Naive B cell (primary cell): ENCODE data around the gene NPY4R. TPM values are rescaled to one million over a fixed set of nuclear protein-coding genes. Genes with fewer than 3 reads are reported as not detected.
"Not testable (repeated sequence)": the region's sequence is repeated elsewhere in the genome, so short reads cannot be mapped to it uniquely, and the experiment has no call there.

Source experiments
- ATAC-seq, 2 donors: fragments of 150-1000 bp; cut with Tn5 transposase; 2 replicates each; pipeline ENCODE4 v1.10.0; 2021; ENCODE audit warnings: low read depth in 2 of 2, mild to moderate bottlenecking in 2 of 2, moderate library complexity in 2 of 2
- DNase-seq: peaks from one replicate; pipeline ENCODE4 v3.0.0; 2022
- H3K27ac Mint-ChIP-seq, 6 donors: one replicate each; pipeline ENCODE4 v1.8.0; 2020 to 2022; ENCODE audit warnings: mild to moderate bottlenecking in 6 of 6, mixed read lengths in 6 of 6, moderate library complexity in 5 of 6, inconsistent platforms in 2 of 6
- H3K27me3 Mint-ChIP-seq, 3 donors: one replicate each; pipeline ENCODE4 v1.8.0; 2021 to 2022; ENCODE audit warnings: mixed read lengths in 3 of 3, mild to moderate bottlenecking in 1 of 3
- H3K36me3 Mint-ChIP-seq, 2 donors: one replicate each; pipeline ENCODE4 v1.8.0; 2020 to 2022; ENCODE audit warnings: mixed read lengths in 2 of 2, inconsistent platforms in 1 of 2, mild to moderate bottlenecking in 1 of 2
- H3K4me1 Mint-ChIP-seq, 3 donors: one replicate each; pipeline ENCODE4 v1.8.0; 2020 to 2022; ENCODE audit warnings: mixed read lengths in 3 of 3, inconsistent platforms in 1 of 3, mild to moderate bottlenecking in 1 of 3, moderate library complexity in 1 of 3
- H3K4me3 Mint-ChIP-seq, 8 donors: one replicate each; pipeline ENCODE4 v1.8.0; 2020 to 2022; ENCODE audit warnings: mild to moderate bottlenecking in 8 of 8, mixed read lengths in 8 of 8, moderate library complexity in 8 of 8, inconsistent platforms in 2 of 8
- H3K9me3 Mint-ChIP-seq, 7 donors: one replicate each; pipeline ENCODE4 v1.8.0; 2020 to 2022; ENCODE audit warnings: mixed read lengths in 7 of 7, mild to moderate bottlenecking in 5 of 7, inconsistent platforms in 2 of 7, moderate library complexity in 1 of 7
- polyA plus RNA-seq, 6 donors: library from polyadenylated mRNA; unstranded; fragments of 300-500 nt; fragmentation: Illumina TruSeq; gene quantifications; one replicate each; pipeline ENCODE4 v1.2.3, GENCODE V29; 2021; ENCODE audit warnings: low read depth in 6 of 6

The NPY4R gene
- polyA plus RNA-seq, 6 donors from 2014 or later: not detected

GRCh38 chr10:46474746-46475320 is 9.1 kb upstream of the NPY4R start:
- ATAC-seq, H3K4me1 Mint-ChIP-seq, H3K4me3 Mint-ChIP-seq, DNase-seq, H3K9me3 Mint-ChIP-seq, H3K36me3 Mint-ChIP-seq, H3K27ac Mint-ChIP-seq, H3K27me3 Mint-ChIP-seq: not testable (repeated sequence)

DNA sequence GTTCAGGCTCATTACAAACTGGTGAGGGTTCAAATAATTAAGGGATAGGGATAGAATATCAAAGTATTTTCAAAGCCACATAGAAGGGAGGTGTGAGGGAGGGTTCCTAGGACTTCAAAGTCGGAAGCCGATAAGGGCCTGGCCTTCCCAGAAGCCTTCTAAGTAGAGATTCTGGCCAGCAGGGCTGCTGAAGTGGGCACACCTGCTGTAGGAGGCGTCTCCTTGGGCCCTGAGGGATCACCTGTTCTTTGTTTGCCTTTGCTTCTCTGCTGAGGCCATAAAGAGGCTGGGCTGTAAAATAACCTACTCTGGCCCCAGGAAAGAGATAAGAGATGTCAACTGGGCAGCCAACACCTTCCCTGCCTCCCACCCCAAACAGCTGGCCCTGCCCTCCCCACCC is 8.0 kb upstream of the NPY4R start:
- not testable (repeated sequence) for ATAC-seq, H3K9me3 Mint-ChIP-seq, H3K4me1 Mint-ChIP-seq, H3K4me3 Mint-ChIP-seq, DNase-seq, H3K27me3 Mint-ChIP-seq, H3K36me3 Mint-ChIP-seq, H3K27ac Mint-ChIP-seq

- ATAC-seq, H3K4me1 Mint-ChIP-seq, H3K4me3 Mint-ChIP-seq, H3K27ac Mint-ChIP-seq, DNase-seq, H3K9me3 Mint-ChIP-seq, H3K27me3 Mint-ChIP-seq, H3K36me3 Mint-ChIP-seq: not testable (repeated sequence)
These were observed 4.4 kb upstream of the NPY4R start for GRCh38 chr10:46470134-46470533.

DNA sequence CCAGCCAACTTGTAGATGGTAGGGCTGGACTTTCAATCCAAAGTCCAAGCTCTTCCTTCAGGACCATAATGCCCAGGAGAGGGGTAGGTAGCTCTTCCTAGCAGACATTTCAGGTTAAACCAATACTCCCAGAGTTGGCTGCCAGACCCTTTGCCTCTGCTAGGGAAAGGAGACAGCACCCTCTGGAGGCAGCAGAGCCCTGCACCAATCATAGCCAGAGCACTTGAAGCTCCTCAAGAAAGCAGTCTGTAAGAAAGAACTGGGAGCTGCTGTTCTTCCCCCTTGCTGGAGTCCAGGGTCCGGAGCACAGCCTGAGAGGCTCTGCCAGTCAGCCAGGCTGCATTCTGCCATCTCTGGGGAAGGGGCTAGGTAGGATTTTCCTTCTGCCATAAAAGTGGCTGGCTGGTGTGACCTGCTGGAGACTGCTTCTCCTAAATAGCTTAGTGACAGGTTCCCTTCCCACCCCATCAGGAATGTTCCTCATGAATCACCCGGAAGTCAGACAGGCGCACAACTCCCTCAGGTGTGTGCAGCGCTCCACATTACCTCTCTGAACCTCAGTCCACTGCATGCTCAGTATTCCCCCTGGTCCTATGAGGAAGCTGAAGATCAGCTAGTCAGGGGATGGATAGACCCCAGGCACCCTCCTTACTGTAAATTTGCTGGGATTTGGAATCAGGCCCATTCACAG is 2.5 kb upstream of the NPY4R start:
- H3K27me3 Mint-ChIP-seq, H3K27ac Mint-ChIP-seq, H3K4me3 Mint-ChIP-seq, H3K36me3 Mint-ChIP-seq, H3K4me1 Mint-ChIP-seq, ATAC-seq, H3K9me3 Mint-ChIP-seq, DNase-seq: not testable (repeated sequence)

GRCh38 chr10:46463608-46464007 is 2.1 kb downstream of the NPY4R start:
- not testable (repeated sequence) for H3K4me3 Mint-ChIP-seq, H3K27me3 Mint-ChIP-seq, DNase-seq, H3K9me3 Mint-ChIP-seq, ATAC-seq, H3K27ac Mint-ChIP-seq, H3K4me1 Mint-ChIP-seq, H3K36me3 Mint-ChIP-seq

GRCh38 chr10:46462276-46462675 is 3.5 kb downstream of the NPY4R start:
- not testable (repeated sequence) for H3K4me1 Mint-ChIP-seq, H3K36me3 Mint-ChIP-seq, DNase-seq, H3K27me3 Mint-ChIP-seq, H3K27ac Mint-ChIP-seq, H3K4me3 Mint-ChIP-seq, ATAC-seq, H3K9me3 Mint-ChIP-seq

DNA sequence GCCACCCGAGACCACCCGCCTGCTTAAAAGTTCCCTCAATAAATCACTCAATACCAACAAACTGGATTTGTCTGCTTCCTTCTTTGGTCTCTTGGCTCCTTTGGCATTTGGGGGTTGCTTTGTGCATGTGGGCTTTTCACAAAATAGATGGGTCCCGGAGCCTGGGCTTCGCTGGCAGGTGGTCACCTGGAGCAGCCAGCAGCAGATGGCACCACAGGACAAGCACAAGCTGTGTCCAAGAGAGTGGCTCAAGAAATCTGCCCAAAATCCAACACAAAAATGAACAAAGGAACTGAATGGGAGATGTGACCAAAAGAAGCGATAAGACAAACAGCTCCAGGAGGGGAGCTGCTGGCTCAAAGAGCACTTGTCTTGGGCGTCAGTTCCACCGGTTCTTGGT is 6.2 kb downstream of the NPY4R start:
- not testable (repeated sequence) for H3K27me3 Mint-ChIP-seq, H3K4me3 Mint-ChIP-seq, H3K36me3 Mint-ChIP-seq, ATAC-seq, H3K4me1 Mint-ChIP-seq, H3K9me3 Mint-ChIP-seq, H3K27ac Mint-ChIP-seq, DNase-seq

GRCh38 chr10:46457071-46457470 is 8.7 kb downstream of the NPY4R start:
- H3K27me3 Mint-ChIP-seq, ATAC-seq, H3K9me3 Mint-ChIP-seq, H3K27ac Mint-ChIP-seq, DNase-seq, H3K4me3 Mint-ChIP-seq, H3K4me1 Mint-ChIP-seq, H3K36me3 Mint-ChIP-seq: not testable (repeated sequence)

- H3K27ac Mint-ChIP-seq, DNase-seq, H3K36me3 Mint-ChIP-seq, H3K4me3 Mint-ChIP-seq, H3K4me1 Mint-ChIP-seq, H3K9me3 Mint-ChIP-seq, H3K27me3 Mint-ChIP-seq, ATAC-seq: not testable (repeated sequence)
These were observed 9.8 kb downstream of the NPY4R start for GRCh38 chr10:46455992-46456391.

- H3K4me1 Mint-ChIP-seq, H3K27me3 Mint-ChIP-seq, H3K27ac Mint-ChIP-seq, H3K36me3 Mint-ChIP-seq, H3K4me3 Mint-ChIP-seq, H3K9me3 Mint-ChIP-seq, ATAC-seq, DNase-seq: not testable (repeated sequence)
These were observed 14.4 kb downstream of the NPY4R start for GRCh38 chr10:46451365-46451764.

GRCh38 chr10:46450829-46451228 is 14.9 kb downstream of the NPY4R start:
- not testable (repeated sequence) for H3K27ac Mint-ChIP-seq, H3K36me3 Mint-ChIP-seq, H3K9me3 Mint-ChIP-seq, H3K4me3 Mint-ChIP-seq, ATAC-seq, H3K4me1 Mint-ChIP-seq, DNase-seq, H3K27me3 Mint-ChIP-seq

- not testable (repeated sequence) for H3K4me3 Mint-ChIP-seq, H3K27me3 Mint-ChIP-seq, H3K9me3 Mint-ChIP-seq, H3K36me3 Mint-ChIP-seq, ATAC-seq, DNase-seq, H3K4me1 Mint-ChIP-seq, H3K27ac Mint-ChIP-seq
These were observed 18.3 kb downstream of the NPY4R start for GRCh38 chr10:46447439-46447838.

- DNase-seq, ATAC-seq, H3K36me3 Mint-ChIP-seq, H3K4me3 Mint-ChIP-seq, H3K27ac Mint-ChIP-seq, H3K4me1 Mint-ChIP-seq, H3K27me3 Mint-ChIP-seq, H3K9me3 Mint-ChIP-seq: not testable (repeated sequence)
These were observed 20.2 kb downstream of the NPY4R start for GRCh38 chr10:46445389-46446122.

DNA sequence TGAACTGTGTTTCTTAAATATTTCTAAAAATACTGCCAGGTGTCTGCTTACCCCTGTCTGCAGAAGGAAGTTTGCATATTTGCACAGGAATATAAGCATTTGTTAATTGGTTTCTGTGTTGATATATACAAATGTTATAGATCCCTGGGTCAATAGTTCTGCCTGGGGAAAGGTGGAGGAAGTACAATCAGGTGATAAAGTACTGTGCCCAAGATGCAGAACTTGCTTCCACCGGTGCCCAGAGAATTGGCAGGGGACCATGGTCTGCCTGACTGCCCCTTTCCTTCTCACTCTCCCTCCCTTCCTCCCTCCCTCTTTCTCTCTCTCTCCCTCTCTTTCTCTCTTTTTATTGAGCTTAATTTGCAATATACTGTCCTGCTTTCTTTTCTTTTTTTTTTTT is 22.3 kb downstream of the NPY4R start:
- H3K9me3 Mint-ChIP-seq, H3K27ac Mint-ChIP-seq, ATAC-seq, H3K36me3 Mint-ChIP-seq, H3K4me1 Mint-ChIP-seq, DNase-seq, H3K4me3 Mint-ChIP-seq, H3K27me3 Mint-ChIP-seq: not testable (repeated sequence)
